HepG2 (cell line): Measurements from ENCODE around the gene MYO7A. TPM values are rescaled to one million over a fixed set of nuclear protein-coding genes. Genes with fewer than 3 reads are reported as not detected.

Experiments used
- FOXO4 ChIP-seq: sonication (generic); formaldehyde crosslinking; conservative IDR thresholded peaks from 2 replicates; pipeline ENCODE4 v1.8.1; 2023; ENCODE audit warnings: missing genetic modification reagents
- GPBP1L1 ChIP-seq: sonication (generic); formaldehyde crosslinking; IDR thresholded peaks from 2 replicates; pipeline ENCODE4 v1.5.0; 2020; ENCODE audit warnings: mild to moderate bottlenecking, missing genetic modification reagents
- GZF1 ChIP-seq: sonication (generic); formaldehyde crosslinking; IDR thresholded peaks from 2 replicates; pipeline ENCODE4 v1.5.1; 2020; ENCODE audit warnings: mild to moderate bottlenecking, missing genetic modification reagents
- ISX ChIP-seq: sonication (generic); formaldehyde crosslinking; conservative IDR thresholded peaks from 2 replicates; pipeline ENCODE4 v1.5.0; 2020; ENCODE audit warnings: missing genetic modification reagents
- JDP2 ChIP-seq: sonication (generic); formaldehyde crosslinking; IDR thresholded peaks from 2 replicates; pipeline ENCODE4 v1.8.1; 2022; ENCODE audit warnings: missing genetic modification reagents, borderline replicate concordance
- NR2C2 ChIP-seq: sonication (generic); formaldehyde crosslinking; IDR thresholded peaks from 2 replicates; pipeline ENCODE4 v1.4.0; 2020; ENCODE audit warnings: missing genetic modification reagents, mild to moderate bottlenecking, moderate library complexity, borderline replicate concordance
- NR2F6 ChIP-seq, 2 experiments: IDR thresholded peaks; 2 replicates each; pipeline ENCODE4 v1.6.1; 2016; ENCODE audit warnings: antibody characterized with exemption in 1 of 2, mild to moderate bottlenecking in 1 of 2
- POLR2G ChIP-seq: fragments of 200-400 bp; formaldehyde crosslinking; IDR thresholded peaks from 2 replicates; pipeline ENCODE4 v1.6.1; 2018; ENCODE audit warnings: mild to moderate bottlenecking, low read depth, low read length, moderate library complexity
- RFX5 ChIP-seq: IDR thresholded peaks from 2 replicates; pipeline ENCODE4 v1.6.1; 2011; ENCODE audit warnings: low read depth, low read length, improper control_type of control experiment
- RNF219 ChIP-seq: sonication (generic); formaldehyde crosslinking; IDR thresholded peaks from 2 replicates; pipeline ENCODE4 v1.5.0; 2020; ENCODE audit warnings: mild to moderate bottlenecking, missing genetic modification reagents
- SETDB1 ChIP-seq: sonication (generic); formaldehyde crosslinking; IDR thresholded peaks from 2 replicates; pipeline ENCODE4 v1.5.1; 2020; ENCODE audit warnings: missing genetic modification reagents, mild to moderate bottlenecking, borderline replicate concordance
- TEAD2 ChIP-seq: sonication (generic); formaldehyde crosslinking; IDR thresholded peaks from 2 replicates; pipeline ENCODE4 v1.9.0; 2021; ENCODE audit warnings: missing genetic modification reagents
- YEATS2 ChIP-seq: sonication (generic); formaldehyde crosslinking; IDR thresholded peaks from 2 replicates; pipeline ENCODE4 v1.4.0; 2020; ENCODE audit warnings: missing genetic modification reagents, borderline replicate concordance
- ZBTB37 ChIP-seq: sonication (generic); formaldehyde crosslinking; IDR thresholded peaks from 2 replicates; pipeline ENCODE4 v1.4.0; 2020; ENCODE audit warnings: mild to moderate bottlenecking, missing genetic modification reagents
- ZBTB39 ChIP-seq: sonication (generic); formaldehyde crosslinking; IDR thresholded peaks from 2 replicates; pipeline ENCODE4 v1.5.0; 2020; ENCODE audit warnings: missing genetic modification reagents
- ZNF292 ChIP-seq: sonication (generic); formaldehyde crosslinking; IDR thresholded peaks from 2 replicates; pipeline ENCODE4 v1.8.1; 2022; ENCODE audit warnings: mild to moderate bottlenecking, low read depth, missing genetic modification reagents, borderline replicate concordance
- ZNF343 ChIP-seq: sonication (generic); formaldehyde crosslinking; IDR thresholded peaks from 2 replicates; pipeline ENCODE4 v1.4.0; 2020; ENCODE audit warnings: mild to moderate bottlenecking, missing genetic modification reagents
- ZNF354B ChIP-seq: sonication (generic); formaldehyde crosslinking; IDR thresholded peaks from 2 replicates; pipeline ENCODE4 v1.8.0; 2022; ENCODE audit warnings: mild to moderate bottlenecking, missing genetic modification reagents
- ZNF44 ChIP-seq: sonication (generic); formaldehyde crosslinking; IDR thresholded peaks from 2 replicates; pipeline ENCODE4 v1.5.1; 2020; ENCODE audit warnings: mild to moderate bottlenecking, missing genetic modification reagents
- ZNF550 ChIP-seq: sonication (generic); formaldehyde crosslinking; IDR thresholded peaks from 2 replicates; pipeline ENCODE4 v1.4.0; 2020; ENCODE audit warnings: mild to moderate bottlenecking, missing genetic modification reagents, borderline replicate concordance
- ZNF639 ChIP-seq: conservative IDR thresholded peaks from 2 replicates; pipeline ENCODE4 v1.6.1; 2018; ENCODE audit warnings: missing genetic modification reagents
- ZNF792 ChIP-seq: IDR thresholded peaks from 2 replicates; pipeline ENCODE4 v1.6.1; 2016
- polyA plus RNA-seq, 8 experiments: library from polyadenylated mRNA; depleted of rRNA in 3 of 8; stranded (reverse) in 7 of 8; unstranded in 1 of 8; fragments of >200 nt; fragmentation: Illumina TruSeq in 4 of 8; extraction: Trizol in 4 of 8; gene quantifications; 2 replicates each; pipeline versions ENCODE4 v1.2.1 to v1.2.3, GENCODE V29; 2011 to 2016; ENCODE audit warnings: low read depth in 4 of 8, missing spikeins in 1 of 8, mixed read lengths in 1 of 8; ENCODE audit not compliant: insufficient read depth in 1 of 8
- total RNA-seq, 5 experiments: library from RNA; depleted of rRNA; stranded (reverse); fragments of >200 nt; fragmentation: Illumina TruSeq; extraction: Trizol; gene quantifications; 2 replicates each; pipeline ENCODE4 v1.2.3, GENCODE V29; 2016; ENCODE audit warnings: low read depth in 1 of 5

MYO7A gene
- total and polyA plus RNA-seq, 2 of the 13 experiments (the other 11 are each of a cell fraction or from before 2014, with no cell fraction given) = 7.5 to 10.0 TPM

GRCh38 chr11:77173494-77173893 lies 45.4 kb downstream of the MYO7A start (continued):
- TF ChIP-seq FOXO4 (CRISPR knock-in tag) (no peak), GZF1 (no peak), NR2C2 (CRISPR knock-in tag) (no peak), GPBP1L1 (no peak), ZBTB39 (no peak), ZNF639 (no peak), RNF219 (no peak), TEAD2 (CRISPR knock-in tag) (no peak), ZNF292 (no peak), ISX (CRISPR knock-in tag) (no peak), ZNF44 (CRISPR knock-in tag) (no peak), RFX5 (no peak), JDP2 (CRISPR knock-in tag) (no peak), ZNF354B (CRISPR knock-in tag) (no peak), ZNF792 (CRISPR knock-in tag) (no peak), YEATS2 (CRISPR knock-in tag) (no peak), SETDB1 (no peak), ZNF550 (CRISPR knock-in tag) (no peak), NR2F6 (IDR thresholded peaks at IDR 0.05) (peak; percentile 66), NR2F6 (CRISPR knock-in tag; IDR thresholded peaks at IDR 0.05) (peak; percentile 46), ZBTB37 (no peak), ZNF343 (CRISPR knock-in tag) (no peak), POLR2G (no peak)
